Hindlimb muscle (tissue), 1 donor: Measurements from ENCODE around the gene VMO1. TPM values are rescaled to one million over a fixed set of nuclear protein-coding genes. Genes with fewer than 3 reads are reported as not detected.

ENCODE experiments used
- DNase-seq: peaks from one replicate; pipeline ENCODE4 v3.0.0-alpha.2; 2013
- polyA plus RNA-seq: library from polyadenylated mRNA; unstranded; fragments of 120-200 nt; gene quantifications from one replicate; pipeline ENCODE4 v1.2.1, GENCODE V29; 2013; ENCODE audit not compliant: insufficient read length

The VMO1 gene
- polyA plus RNA-seq, 1 donor = 4.7 TPM

DNA sequence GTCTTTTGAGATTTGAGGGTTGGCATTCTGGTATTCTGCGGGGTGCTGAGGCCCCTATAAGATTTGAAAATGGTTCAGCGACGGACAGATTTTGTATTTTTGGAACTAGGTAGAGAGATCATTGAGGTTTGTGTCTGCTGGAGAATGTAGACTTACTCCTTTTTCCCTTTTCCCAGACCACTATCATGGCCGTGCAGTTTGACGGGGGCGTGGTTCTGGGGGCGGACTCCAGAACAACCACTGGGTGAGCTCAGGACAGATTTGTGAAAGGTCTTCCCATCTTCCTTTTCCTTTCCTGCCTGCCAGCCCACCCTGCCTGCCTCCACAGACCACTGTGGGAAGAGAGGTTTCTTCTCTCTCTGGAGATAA lies 10.4 kb upstream of the VMO1 start:
- no peak for DNase-seq

DNA sequence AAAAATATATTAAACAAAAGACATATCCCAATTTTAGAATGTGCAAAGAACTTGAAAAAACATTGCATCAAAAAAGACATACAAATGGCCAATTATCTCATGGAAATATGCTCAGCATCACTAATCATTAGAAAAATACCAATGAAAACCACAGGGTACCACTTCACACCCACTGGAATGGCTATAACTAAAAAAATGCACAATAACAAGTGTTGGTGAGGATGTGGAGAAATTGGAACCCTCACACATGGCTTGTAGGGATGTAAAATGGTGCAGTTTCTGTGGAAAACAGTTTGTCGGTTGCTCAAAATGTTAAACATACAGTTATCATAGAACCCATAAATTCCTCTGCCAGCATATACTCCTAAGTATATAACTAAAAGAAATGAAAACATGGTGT lies 9.0 kb upstream of the VMO1 start:
- no peak for DNase-seq

DNA sequence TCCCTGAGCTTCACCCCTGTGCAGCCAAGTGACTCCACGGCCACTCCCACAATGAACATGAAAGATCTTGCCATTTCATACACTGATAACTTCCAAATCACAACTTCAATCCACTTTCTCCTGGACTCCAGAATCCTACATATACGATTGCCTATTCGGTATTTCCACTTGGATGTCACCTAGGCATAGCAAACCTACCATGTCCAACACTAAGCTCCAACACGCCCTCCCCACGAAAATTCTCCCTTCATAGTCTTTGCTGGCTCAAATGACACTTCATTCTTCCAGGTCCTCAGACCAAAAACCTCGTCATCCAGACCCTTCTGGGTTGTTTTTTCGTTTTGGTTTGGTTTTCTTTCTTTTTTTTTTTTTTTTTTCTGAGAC lies 4.5 kb upstream of the VMO1 start:
- DNase-seq = no peak

DNA sequence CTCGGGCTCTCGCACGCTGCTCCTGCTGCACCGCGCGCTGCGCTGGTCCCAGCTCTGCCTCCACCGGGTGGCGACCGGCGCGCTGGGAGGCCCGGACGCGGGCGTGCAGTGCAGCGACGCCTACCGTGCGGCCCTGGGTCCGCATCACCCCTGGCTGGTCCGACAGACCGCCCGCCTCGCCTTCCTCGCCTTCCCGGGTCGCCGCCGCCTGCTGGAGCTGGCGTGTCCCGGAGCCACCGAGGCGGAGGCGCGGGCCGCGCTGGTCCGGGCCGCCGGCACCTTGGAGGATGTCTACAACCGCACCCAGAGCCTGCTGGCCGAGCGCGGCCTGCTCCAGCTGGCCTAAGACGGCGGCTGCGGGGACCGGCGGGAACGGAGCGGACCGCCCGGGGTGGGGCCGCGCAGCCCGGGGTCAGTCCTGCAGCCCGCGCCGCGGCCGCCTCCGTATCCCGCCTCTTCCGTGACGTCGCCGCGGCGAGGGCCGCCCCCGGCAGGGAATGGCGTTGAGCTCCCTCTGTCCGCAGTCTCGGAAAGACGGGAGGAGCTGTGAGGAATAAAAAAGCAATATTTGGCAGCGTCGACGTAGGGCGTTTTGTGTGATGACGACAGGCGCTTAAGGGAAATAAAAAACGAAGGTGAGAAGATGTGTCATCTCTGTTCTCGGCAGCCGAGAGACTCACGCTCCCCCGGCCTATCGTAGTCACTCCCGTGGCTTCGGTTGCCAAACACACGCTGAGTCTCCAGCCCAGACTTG lies 4.0 kb upstream of the VMO1 start:
- peak; percentile 92 for DNase-seq

DNA sequence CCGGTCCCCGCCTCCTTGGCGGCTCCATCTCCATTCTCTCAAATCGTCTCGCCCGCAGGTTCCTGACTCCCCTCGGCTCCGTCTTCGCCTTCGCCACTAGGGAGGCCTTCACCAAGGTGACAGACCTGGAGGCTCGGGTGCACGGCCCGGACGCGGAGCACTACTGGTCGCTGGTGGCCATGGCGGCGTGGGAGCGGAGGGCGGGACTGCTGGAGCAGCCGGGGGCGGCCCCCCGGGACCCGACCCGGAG lies 3.5 kb upstream of the VMO1 start:
- no peak for DNase-seq

DNA sequence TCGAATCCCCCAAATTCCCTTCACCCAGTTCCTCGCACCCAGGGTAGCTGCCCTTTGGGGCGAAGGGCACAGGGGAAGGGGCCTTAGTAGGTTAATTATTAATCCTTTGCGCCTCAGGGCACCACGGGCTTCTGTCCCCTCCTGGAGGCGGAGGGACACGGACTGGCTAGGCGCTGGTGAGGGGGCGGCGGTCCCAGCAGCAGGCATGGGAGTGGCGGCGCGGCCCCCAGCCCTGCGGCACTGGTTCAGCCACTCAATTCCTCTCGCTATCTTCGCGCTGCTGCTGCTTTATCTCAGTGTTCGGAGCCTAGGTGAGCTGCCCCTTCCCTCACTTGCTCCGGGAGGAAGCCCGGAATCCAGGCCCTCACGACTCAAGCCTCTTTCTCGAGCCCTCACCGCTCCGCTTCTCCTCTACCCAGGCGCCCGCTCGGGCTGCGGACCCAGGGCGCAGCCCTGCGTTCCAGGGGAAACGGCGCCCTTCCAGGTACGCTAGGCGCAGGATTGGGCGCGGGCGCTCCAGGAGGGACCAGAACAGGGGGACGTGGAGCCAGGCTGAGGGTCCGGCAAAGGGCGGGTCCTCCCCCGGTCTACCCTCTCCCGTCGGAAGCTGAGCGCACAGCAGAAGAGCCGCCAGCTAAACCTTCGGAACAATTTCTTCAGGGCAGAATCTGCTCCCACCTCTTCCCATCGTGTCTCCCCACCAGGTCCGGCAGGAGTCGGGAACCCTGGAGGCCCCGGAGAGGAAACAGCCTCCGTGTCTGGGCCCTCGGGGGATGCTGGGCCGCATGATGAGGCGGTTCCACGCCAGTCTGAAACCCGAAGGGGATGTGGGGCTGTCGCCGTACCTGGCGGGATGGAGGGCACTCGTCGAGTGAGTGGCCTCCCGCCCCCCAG lies 2.9 kb upstream of the VMO1 start, which contains the start of gene GLTPD2:
Gene GLTPD2 (plus strand): TSS at position 158 of the 894 bp plus-strand sequence. CDS start 48 bp downstream, at position 206.
- no peak for DNase-seq

DNA sequence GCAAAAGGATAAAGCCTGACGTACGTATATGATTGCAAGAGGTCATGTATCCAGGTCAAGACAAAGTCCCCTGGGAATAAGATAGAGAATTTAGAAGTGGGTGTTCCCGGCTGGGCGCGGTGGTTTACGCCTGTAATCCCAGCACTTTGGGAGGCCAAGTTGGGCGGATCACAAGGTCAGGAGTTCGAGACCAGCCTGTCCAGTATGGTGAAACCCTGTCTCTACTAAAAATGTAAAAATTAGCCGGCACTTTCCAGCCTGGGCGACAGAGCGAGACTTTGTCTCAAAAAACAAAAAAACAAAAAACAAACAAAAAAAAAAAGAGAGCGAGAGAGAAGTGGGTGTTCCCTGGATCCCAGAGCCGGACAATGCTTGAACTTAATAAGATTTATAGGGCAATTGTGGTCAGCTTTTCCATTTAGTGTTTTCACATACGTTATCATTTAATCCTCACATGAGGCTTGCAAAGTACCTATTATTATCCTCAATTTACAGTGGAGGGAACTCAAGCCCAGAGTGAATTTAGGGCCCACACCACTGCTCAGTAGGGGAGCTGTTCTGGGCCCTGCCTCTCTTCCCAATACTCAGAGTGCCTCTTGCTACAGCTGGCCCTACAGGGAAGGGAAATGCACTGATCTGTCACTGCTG lies 2.1 kb upstream of the VMO1 start:
- no peak for DNase-seq

DNA sequence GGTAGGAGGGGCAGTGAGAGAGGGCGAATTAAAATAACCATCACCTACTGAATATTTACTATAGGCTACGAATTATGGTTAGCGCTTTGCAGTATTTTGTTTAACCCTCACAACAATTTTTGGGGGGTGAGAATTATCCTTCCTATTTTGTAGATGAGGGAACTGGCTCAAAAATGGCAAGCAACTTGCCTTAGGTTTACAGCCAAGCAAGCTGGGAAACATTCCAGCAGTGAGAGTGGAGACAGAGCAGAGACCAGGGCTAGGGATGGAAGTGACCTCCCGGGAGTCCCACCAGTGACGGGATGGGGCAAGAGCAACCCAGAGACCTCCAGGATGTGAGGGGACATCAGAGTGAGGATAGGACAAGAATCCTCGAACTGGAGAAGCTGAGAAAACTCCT lies 352 bp upstream of the VMO1 start:
- no peak for DNase-seq

DNA sequence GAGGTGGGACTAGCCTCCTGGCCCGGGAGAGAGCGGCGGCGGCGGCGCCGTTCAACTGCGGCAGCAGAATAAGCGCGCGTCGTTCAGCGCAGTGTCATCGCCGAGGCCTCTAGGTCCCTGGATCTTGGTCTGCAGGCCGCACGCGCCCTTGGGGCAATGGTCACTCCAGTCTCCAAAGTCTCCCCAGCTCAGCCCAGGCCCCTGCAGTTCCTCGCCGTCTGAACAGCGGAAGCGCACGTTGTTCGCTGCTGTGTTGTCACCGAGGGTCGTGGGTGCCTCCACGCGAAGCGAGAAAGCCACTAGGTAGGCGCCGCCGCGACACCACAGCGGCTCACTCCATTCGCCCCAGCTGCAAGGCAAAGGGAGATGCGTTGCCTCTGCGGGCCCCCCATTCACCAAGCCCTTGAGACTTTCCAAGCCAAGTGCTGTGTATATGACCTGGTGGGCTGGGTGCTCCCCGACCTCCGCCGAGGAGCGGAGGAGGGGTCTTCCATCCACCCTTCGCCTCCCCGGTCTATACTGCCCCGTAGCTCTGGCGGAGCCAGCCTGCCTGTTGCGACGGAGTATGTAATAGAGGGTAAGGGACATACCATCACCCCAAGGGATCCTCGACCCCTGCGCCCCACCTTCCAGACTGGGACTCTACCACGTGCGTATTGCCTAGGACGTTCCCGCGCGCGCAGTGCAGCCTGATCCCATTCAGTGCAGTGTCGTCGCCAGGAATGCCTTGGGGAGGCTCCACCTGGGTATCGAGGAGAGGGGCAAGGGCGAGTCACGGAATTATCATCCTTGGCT lies 656 bp downstream of the VMO1 start:
- DNase-seq = no peak

DNA sequence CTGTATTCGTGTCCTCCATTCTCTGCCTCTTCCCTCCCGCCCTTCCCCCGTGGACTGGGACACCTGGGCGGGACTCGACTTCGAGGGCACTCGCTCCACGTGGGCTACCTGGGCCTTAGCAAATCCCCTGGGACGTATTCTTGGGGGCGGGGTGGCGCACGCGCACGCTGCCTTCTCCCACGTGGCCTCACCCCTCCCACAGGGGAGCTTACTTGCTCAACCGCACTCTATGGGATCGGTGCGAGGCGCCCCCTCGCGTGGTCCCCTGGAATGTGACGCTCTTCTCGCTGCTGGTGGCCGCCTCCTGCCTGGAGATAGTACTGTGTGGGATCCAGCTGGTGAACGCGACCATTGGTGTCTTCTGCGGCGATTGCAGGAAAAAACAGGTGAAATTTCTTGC lies 3.5 kb downstream of the VMO1 start:
- DNase-seq = no peak

DNA sequence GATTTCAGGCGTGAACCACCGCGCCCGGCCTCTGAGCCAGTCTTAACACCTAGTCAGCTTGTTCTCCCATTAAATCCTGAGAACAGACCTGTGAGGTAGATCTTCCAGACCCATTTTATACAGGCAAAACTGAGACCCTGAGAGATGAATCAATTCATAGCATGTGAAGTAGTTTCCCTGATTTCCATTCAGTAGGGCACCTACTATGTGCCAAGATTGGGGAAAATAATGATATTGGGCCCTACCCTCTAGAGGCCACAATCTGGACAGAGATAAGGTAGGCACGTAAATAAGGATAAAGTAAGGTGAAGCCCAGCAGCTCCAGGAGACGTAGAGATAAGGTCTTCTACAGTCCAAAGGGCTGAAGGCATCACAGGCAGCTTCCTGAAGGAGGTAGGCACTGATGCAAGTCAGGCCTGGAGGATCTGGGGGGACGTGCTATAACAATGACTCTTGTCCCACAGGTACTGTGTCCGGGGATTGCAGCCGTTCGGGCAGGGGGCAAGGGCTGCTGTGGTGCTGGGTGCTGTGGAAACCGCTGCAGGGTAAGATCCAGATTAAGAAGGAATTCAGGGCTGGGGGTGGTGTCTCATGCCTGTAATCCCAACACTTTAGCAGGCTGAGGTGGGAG lies 5.7 kb downstream of the VMO1 start:
- DNase-seq = no peak

DNA sequence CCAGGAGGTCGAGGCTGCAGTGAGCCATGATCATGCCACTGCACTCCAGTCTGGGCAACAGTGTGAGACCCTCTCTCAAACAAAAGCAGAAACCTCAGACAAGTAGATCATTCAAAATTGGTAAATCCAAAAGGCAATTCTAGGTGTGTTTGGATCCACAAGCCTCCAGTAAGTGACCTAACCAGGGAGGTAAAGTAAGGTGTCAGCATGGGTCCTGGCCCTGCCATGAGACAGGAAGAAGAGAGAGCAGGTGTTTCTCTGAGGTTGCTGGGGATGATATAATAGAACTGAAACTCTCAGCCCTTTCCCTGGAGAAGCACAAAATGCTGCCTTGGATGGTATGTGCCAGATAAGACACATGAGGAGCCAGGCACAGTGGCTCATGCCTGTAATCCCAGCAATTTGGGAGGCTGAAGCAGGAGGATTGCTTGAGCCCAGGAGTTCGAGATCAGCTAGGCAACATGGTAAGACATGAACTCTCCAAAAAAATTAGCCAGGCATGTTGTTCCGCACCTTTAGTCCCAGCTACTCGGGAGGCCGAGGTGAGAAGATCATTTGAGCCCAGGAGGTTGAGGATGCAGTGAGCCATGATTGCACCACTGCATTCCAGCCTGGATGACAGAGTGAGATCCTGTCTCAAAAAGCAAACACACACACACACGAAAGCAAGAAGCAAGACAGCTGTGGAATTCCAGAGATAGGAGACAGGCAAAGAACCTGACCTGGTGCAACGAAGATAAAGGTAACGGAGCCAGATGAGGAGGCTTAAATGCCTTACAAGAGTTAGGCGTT lies 8.0 kb downstream of the VMO1 start:
- DNase-seq = no peak

DNA sequence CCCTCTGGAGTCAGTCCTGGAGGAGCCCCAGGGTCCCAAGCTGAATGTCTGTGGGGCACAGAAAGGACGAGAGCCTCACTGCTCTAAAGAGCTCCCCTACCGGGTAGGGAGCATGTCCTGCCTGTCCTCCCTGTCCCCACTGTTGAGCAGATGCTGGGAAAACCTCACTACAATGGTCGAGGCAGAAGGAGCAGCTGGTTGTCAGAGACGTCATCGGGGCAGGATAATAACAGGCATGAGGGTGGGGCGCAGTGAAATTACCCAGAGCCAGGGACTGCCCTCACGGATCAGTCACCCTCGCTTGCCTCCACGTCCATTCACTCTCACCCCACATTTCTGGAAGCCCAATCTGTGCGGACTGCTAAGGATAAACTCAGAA lies 13.9 kb downstream of the VMO1 start:
- DNase-seq = no peak

DNA sequence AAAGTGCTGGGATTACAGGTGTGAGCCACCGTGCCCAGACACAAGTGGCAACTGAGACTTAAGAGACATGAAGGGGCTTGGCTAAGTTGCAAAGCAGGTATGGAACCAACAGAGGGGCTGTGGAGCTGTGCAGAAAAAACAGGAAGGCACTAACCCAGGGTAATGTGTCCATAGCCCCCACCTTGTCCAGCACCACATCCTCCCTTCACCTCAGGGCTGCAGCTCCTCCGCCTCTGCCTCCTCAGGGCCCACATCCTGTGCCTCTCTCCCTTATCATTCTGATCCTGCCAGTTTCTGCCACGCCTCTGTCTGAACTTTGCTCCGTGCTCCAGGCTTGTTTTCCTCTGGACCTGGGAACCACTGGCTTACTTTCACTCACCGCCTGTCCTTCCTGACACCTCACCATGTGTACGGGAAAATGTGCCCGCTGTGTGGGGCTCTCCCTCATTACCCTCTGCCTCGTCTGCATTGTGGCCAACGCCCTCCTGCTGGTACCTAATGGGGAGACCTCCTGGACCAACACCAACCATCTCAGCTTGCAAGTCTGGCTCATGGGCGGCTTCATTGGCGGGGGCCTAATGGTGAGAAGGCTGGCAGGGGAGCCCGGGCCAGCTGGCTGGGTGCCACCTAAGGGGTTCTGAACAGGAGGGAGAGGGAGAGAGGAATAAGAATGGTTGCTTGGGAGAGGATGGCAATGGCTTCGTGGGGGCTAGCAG lies 14.5 kb downstream of the VMO1 start, which contains the start of gene TM4SF5:
Gene TM4SF5 (plus strand): TSS at position 368 of the 716 bp plus-strand sequence. CDS start 37 bp downstream, at position 405.
- no peak for DNase-seq

DNA sequence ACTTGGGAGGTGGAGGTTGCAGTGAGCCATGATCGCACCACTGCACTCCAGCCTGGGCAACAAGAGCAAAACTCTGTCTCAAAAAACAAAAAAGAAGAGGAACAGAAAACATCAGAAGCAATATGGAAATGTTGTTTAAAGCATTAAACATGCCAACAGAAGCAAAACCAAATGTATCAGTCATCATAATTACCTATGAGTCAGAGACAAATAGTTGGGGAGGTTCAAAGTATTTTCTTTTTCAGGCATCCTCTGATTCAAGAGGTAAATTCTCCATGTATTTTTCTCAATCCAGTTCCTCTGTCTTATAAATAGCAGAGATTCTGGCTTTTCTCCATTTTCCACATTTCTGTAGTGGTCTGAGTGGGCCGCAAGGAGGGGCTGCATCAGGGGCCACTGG lies 16.5 kb downstream of the VMO1 start:
- DNase-seq = no peak

DNA sequence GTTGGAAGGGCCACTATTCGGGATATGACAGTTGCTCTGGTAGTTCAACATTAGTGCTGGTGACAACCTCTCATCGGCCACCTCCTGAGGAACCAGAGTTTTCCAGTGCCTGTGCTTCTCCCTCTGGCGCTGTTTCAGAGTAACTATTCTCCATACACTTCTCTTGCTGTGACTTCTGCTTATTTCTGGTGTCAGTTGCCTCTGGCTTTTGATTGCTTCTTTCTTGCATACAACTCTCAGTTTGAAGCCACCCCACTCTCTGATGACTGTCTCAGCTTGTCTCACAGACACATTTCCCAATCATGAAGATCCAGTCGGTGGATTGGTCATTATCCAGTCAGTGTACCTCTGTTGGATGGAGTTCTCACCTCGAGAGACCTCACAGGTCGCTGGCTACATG lies 17.9 kb downstream of the VMO1 start:
- DNase-seq = no peak

DNA sequence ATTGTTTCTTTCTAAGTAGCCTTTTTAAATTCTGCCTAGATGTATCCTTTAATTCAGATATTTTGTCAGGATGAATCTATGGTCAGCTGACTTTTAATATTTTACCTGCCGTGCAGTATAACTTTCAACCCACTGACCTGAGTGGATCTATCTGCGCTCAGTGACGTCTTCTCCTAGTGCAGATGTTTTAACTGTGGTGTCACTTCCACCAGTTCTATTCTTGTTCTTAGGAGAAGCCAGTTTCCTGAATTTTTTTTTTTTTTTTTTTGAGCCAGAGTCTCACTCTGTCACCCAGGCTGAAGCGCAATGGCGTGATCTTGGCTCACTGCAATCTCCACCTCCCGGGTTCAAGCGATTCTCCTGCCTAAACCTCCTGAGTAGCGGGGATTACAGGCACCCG lies 19.4 kb downstream of the VMO1 start:
- no peak for DNase-seq

DNA sequence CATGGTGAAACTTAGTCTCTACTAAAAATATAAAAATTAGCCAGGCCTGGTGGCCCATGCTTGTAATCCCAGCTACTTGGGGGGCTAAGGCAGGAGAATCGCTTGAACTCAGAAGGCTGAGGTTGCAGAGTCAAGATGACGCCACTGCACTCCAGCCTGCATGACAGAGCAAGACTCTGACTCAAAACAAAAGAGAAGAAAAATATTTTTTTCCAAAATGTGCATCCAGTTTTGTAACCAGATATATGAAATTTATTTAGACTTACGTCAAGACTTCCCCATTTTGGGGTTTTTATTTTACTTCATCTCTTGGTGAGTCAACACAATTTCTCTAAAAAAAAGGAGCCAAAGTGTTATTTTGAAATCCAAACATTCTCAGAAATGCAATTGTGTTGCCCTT lies 20.0 kb downstream of the VMO1 start:
- DNase-seq = no peak

DNA sequence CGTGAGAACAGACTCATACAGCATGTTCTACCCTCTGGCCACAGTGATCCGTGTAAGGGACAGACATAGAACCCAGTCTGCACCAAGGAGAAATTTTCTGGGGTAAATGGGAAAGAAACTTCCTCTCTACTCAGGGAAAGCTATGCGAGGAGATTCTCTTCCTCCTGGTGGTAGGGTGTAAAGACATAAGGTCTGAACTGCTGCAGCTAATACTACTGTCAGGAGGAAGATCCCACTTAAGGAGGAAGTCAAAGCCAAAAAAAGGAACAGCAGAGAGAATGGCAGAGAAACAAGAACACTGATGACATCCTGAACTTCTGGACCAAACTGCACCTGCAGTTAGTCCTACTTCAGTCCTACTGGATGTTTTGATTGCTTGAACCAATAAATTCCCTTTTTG lies 21.6 kb downstream of the VMO1 start:
- no peak for DNase-seq

DNA sequence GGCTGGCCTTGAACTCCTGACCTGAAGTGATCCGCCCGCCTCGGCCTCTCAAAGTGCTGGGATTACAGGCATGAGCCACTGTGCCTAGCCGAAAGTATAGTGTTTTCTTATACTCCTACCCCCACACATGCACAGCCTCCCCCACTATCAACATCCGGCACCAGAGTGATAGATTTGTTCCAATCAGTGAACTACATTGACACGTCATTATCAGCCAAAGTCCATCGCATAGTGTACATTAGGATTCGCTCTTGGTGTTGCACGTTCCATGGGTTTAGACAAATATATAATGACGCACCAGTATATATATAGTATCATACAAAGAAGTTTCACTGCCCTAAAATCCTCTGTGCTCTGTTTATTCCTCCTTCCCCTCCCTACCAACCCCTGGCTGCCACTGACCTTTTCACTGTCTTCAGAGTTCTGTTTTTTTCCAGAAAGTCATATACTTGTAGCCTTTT lies 26.4 kb downstream of the VMO1 start:
- no peak for DNase-seq

DNA sequence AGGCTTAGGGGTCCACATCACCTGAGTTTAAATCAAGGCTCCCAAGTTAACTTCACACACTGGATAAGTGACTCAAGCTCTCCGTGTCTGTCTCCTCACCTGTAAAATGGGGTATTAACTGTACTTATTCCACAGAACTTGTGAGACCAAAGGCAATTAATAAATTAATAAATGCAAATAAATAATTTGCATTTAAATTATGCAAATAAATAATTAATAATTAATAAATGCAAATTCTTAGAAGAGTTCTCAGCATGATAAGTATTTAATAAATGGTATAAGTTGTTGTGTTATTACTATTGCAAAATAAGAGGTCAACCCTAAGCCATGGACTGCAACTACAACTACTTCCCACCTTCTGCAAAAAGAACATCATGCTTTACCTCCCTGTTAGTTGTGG lies 32.8 kb downstream of the VMO1 start:
- DNase-seq = no peak
